Vagina (tissue), 2 donors: Measurements from ENCODE around the gene DBN1.

Source experiments
- POLR2A ChIP-seq, 2 donors: fragments of 450-650 bp; IDR thresholded peaks; one replicate each; pipeline ENCODE4 v1.6.1; 2017; ENCODE audit warnings: antibody characterized with exemption in 2 of 2, mild to moderate bottlenecking in 2 of 2, moderate library complexity in 2 of 2
- POLR2AphosphoS5 ChIP-seq, 2 donors: sonication (generic); formaldehyde crosslinking; IDR thresholded peaks; one replicate each; pipeline ENCODE4 v1.9.0; 2017; ENCODE audit warnings: antibody characterized with exemption in 2 of 2, mild to moderate bottlenecking in 2 of 2, low read depth in 1 of 2; ENCODE audit not compliant: insufficient read depth in 1 of 2
- TF ChIP-seq, protein P1 (sequence below), 3 experiments: fragments of 450-650 bp in 2 of 3; fragments of 200-600 bp in 1 of 3; sonication (generic) in 1 of 3; IDR thresholded peaks; one replicate each; pipeline ENCODE4 v1.5.1; 2017 to 2019; ENCODE audit warnings: antibody characterized with exemption in 3 of 3, mild to moderate bottlenecking in 2 of 3, moderate library complexity in 2 of 3

- TF ChIP-seq, protein P1, sequence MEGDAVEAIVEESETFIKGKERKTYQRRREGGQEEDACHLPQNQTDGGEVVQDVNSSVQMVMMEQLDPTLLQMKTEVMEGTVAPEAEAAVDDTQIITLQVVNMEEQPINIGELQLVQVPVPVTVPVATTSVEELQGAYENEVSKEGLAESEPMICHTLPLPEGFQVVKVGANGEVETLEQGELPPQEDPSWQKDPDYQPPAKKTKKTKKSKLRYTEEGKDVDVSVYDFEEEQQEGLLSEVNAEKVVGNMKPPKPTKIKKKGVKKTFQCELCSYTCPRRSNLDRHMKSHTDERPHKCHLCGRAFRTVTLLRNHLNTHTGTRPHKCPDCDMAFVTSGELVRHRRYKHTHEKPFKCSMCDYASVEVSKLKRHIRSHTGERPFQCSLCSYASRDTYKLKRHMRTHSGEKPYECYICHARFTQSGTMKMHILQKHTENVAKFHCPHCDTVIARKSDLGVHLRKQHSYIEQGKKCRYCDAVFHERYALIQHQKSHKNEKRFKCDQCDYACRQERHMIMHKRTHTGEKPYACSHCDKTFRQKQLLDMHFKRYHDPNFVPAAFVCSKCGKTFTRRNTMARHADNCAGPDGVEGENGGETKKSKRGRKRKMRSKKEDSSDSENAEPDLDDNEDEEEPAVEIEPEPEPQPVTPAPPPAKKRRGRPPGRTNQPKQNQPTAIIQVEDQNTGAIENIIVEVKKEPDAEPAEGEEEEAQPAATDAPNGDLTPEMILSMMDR (IDR thresholded peaks at IDR 0.05) = no peak
- no peak for TF ChIP-seq POLR2A (IDR thresholded peaks at IDR 0.05)
- TF ChIP-seq POLR2AphosphoS5 (IDR thresholded peaks at IDR 0.05; ENCODE audit: insufficient read depth in 1 of 2, low read depth in 1 of 2) = no peak
Observed at GRCh38 chr5:177509991-177510566, 36.6 kb upstream of the DBN1 start.
